ENCODE data around the gene GLDN. TPM values are rescaled to one million over a fixed set of nuclear protein-coding genes. Genes with fewer than 3 reads are reported as not detected.

The GLDN gene
- under 1 TPM in 1 of 5 donors, not detected in 4; 0.18 TPM for total RNA-seq
- total RNA-seq (2013): not detected
- 0 to 0.08 (median 0) reads per million in 29 experiments for total RNA-seq

DNA sequence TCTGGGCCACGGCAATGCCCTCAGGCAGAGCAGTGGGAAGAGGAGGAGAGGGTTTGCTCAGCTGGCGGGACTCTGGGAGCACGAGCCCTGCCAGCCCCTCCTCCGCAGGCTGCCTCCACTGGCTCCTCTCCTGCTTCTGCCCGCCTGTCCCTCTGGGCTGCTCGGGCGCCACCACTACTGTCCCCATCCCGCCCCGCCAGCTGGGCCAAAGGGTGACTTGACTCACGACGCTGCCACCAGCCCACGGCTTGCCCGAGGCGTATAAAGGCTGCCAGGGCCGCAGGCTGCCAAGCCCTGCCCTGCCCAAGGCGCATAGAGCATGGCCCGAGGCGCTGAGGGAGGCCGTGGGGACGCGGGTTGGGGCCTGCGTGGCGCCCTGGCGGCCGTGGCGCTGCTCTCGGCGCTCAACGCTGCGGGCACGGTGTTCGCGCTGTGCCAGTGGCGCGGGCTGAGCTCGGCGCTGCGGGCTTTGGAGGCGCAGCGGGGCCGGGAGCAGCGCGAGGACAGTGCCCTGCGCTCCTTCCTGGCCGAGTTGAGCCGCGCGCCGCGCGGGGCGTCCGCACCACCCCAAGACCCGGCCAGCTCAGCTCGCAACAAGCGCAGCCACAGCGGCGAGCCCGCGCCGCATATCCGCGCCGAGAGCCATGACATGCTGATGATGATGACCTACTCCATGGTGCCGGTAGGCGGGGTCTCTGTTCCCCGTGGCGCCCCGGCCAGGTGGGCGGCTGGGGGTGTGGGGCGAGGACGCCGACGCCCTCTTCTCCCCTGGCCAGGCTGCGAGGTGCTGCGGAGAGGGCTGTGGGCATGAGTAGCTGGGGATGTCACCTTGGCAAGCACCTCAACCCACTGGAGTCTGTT, at the start of gene GLDN:
TSS of gene GLDN (plus strand) at position 290 of the 861 bp plus-strand sequence. CDS start at position 320, 30 bp downstream.
- Mint-ChIP-seq H3K4me1 (no peaks in the 10 kb centered on the region), H3K36me3 (no peaks in the 10 kb centered on the region), H3K4me3 (no peak within 1 kb of the TSS), H3K27ac (no peak within 1 kb of the TSS), H3K27me3 (peaks cover 19 to 29% of the 10 kb centered on the region in 2 donors), H3K9me3 (no peaks in the 10 kb centered on the region)
- ATAC-seq (replicated peaks in 1 of 4): no peak
- POLR2A ChIA-PET: no interaction called here
- H3K27me3 ChIP-seq (replicated peaks in 1 of 2; ENCODE audit: control insufficient read depth in 2 of 2, extremely low read depth in 1 of 2, insufficient read depth in 2 of 2, low read length in 1 of 2): peaks cover 3 to 19% of the 10 kb centered on the region in 2 experiments
- no peak within 1 kb of the TSS for H3K4me3 ChIP-seq (ENCODE audit: control insufficient read depth in 1 of 2, extremely low read depth in 1 of 2, low read length in 1 of 2)
- no peak within 1 kb of the TSS for H3K27ac ChIP-seq (ENCODE audit: low read length)
- H3K9me3 ChIP-seq: no peaks in the 10 kb centered on the region
- CTCF ChIA-PET: no interaction called here
- no peak for DNase-seq
- no peaks in the 10 kb centered on the region for H3K4me1 ChIP-seq (ENCODE audit: control insufficient read depth in 1 of 2, extremely low read depth in 1 of 2, insufficient read depth in 2 of 2, low read length in 2 of 2)
- WGBS (ENCODE audit: insufficient coverage): 12% methylated on average over 71 of the region's 76 CpGs
- no peaks in the 10 kb centered on the region for H3K36me3 ChIP-seq (ENCODE audit: control insufficient read depth in 2 of 2, extremely low read depth in 1 of 2, insufficient read depth in 1 of 2, low read length in 1 of 2)

DNA sequence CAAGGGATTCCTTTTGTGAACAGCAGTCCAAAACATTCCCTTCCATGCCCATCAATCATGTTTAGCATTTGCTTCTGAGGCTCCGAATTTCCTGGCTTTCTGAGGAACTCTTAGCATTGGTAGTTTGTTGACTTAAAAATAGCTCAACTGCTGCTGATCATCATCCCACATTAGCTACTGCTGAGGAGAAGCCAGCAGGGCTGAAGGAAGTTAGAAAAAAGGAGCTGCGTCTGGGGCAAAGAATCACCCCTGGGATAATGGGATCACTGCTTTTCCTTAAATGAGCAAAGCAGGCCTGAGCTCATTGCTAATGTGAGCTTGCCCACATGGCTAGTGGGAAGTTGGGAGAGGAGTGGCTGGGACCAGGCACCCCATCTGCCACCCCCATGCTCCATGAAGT, 42.8 kb upstream of the GLDN start:
- H3K9me3 ChIP-seq: no peaks in the 10 kb centered on the region
- H3K4me3 ChIP-seq (ENCODE audit: control insufficient read depth in 1 of 2, extremely low read depth in 1 of 2, low read length in 1 of 2): no peak overlapping the region
- ChIA-PET POLR2A (no interaction called here), CTCF (no interaction called here)
- Mint-ChIP-seq H3K27me3 (peaks cover 3 to 15% of the 10 kb centered on the region in 2 donors), H3K4me3 (no peak overlapping the region), H3K9me3 (no peaks in the 10 kb centered on the region), H3K36me3 (no peaks in the 10 kb centered on the region), H3K4me1 (no peaks in the 10 kb centered on the region), H3K27ac (no peak overlapping the region)
- ATAC-seq (replicated peaks in 1 of 4) (no peak), DNase-seq (no peak)
- H3K4me1 ChIP-seq (ENCODE audit: control insufficient read depth in 1 of 2, extremely low read depth in 1 of 2, insufficient read depth in 2 of 2, low read length in 2 of 2): no peaks in the 10 kb centered on the region
- peaks cover 0 to 4% of the 10 kb centered on the region in 2 experiments for H3K27me3 ChIP-seq (replicated peaks in 1 of 2; ENCODE audit: control insufficient read depth in 2 of 2, extremely low read depth in 1 of 2, insufficient read depth in 2 of 2, low read length in 1 of 2)
- H3K36me3 ChIP-seq (ENCODE audit: control insufficient read depth in 2 of 2, extremely low read depth in 1 of 2, insufficient read depth in 1 of 2, low read length in 1 of 2): no peaks in the 10 kb centered on the region
- 100% methylated on average over 1 of the region's 2 CpGs for WGBS (ENCODE audit: insufficient coverage)
- no peak overlapping the region for H3K27ac ChIP-seq (ENCODE audit: low read length)

DNA sequence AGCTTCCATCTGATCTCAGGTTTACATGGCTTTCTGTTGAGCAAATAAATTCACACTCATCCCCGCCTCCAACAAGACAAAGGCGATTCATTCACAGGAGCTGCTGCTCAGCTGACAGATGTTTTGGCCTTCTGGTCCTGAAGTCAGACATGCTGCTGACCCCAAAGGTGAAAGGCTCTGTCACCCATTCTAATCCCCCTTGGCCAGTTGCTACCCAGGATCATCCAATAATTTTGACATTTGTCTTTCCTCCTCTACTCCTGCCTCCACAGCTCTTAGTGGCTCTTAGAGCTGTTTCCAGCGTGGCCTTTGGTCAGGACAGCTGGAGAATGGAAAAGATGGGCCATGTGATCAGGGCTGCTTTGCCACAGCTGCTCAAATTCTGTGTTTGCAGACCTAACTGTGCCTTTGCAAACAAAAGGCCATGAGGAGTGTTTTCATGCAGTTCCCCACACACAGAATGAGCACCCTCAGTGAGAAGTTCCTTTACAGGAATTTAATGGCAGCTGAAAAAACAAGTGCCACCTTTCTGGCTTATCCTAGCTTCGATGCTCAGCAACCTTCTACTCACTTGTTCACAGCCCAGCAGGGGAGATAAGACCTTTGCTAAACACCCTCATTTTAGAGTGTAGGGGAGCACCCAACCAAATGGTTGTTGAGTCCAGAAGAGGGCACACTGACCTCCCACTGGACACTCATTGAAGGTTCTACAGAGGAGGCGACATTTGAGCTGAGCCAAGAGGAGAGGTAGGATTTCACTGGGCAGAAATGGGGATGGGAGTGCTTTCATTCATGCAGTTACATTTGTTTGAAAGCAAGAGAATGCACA, 42.1 kb upstream of the GLDN start:
- Histone ChIP-seq H3K4me1 (ENCODE audit: control insufficient read depth in 1 of 2, extremely low read depth in 1 of 2, insufficient read depth in 2 of 2, low read length in 2 of 2) (no peaks in the 10 kb centered on the region), H3K27ac (ENCODE audit: low read length) (no peak overlapping the region), H3K27me3 (replicated peaks in 1 of 2; ENCODE audit: control insufficient read depth in 2 of 2, extremely low read depth in 1 of 2, insufficient read depth in 2 of 2, low read length in 1 of 2) (peaks cover 0 to 4% of the 10 kb centered on the region in 2 experiments), H3K9me3 (no peaks in the 10 kb centered on the region), H3K4me3 (ENCODE audit: control insufficient read depth in 1 of 2, extremely low read depth in 1 of 2, low read length in 1 of 2) (no peak overlapping the region), H3K36me3 (ENCODE audit: control insufficient read depth in 2 of 2, extremely low read depth in 1 of 2, insufficient read depth in 1 of 2, low read length in 1 of 2) (no peaks in the 10 kb centered on the region)
- Mint-ChIP-seq H3K36me3 (no peaks in the 10 kb centered on the region), H3K4me1 (no peaks in the 10 kb centered on the region), H3K4me3 (no peak overlapping the region), H3K27ac (no peak overlapping the region), H3K9me3 (no peaks in the 10 kb centered on the region), H3K27me3 (peaks cover 3 to 15% of the 10 kb centered on the region in 2 donors)
- DNase-seq (no peak), ATAC-seq (replicated peaks in 1 of 4) (no peak)
- ChIA-PET CTCF (no interaction called here), POLR2A (no interaction called here)
- WGBS (ENCODE audit: insufficient coverage): 87% methylated on average over 3 of the region's 5 CpGs

DNA sequence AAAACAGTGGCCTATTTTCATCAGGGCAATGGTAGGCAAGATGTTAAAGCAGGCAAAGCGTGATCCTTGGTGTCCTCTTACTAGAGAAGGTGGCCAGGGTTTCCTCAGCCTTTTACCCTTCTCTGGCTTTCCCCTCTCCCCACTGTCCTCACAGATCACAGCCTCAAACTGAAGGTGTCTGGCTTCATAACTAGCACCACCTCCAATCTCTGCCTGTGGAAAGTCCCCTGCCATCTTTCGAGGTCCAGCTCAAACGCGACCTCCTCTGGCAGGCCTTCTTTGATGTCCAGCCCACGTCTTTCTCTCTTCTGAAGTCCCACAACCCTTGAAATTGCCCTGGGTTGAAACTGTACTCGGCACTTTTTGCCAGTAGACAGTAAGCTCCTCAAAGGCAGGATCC, 39.0 kb upstream of the GLDN start:
- Histone ChIP-seq H3K9me3 (no peaks in the 10 kb centered on the region), H3K4me1 (ENCODE audit: control insufficient read depth in 1 of 2, extremely low read depth in 1 of 2, insufficient read depth in 2 of 2, low read length in 2 of 2) (no peaks in the 10 kb centered on the region), H3K36me3 (ENCODE audit: control insufficient read depth in 2 of 2, extremely low read depth in 1 of 2, insufficient read depth in 1 of 2, low read length in 1 of 2) (no peaks in the 10 kb centered on the region), H3K27me3 (replicated peaks in 1 of 2; ENCODE audit: control insufficient read depth in 2 of 2, extremely low read depth in 1 of 2, insufficient read depth in 2 of 2, low read length in 1 of 2) (peaks cover 0 to 4% of the 10 kb centered on the region in 2 experiments), H3K27ac (ENCODE audit: low read length) (no peak overlapping the region), H3K4me3 (ENCODE audit: control insufficient read depth in 1 of 2, extremely low read depth in 1 of 2, low read length in 1 of 2) (no peak overlapping the region)
- WGBS (ENCODE audit: insufficient coverage): 48% methylated on average over 6 of the region's 6 CpGs
- H3K4me3 Mint-ChIP-seq: no peak overlapping the region
- no peak overlapping the region for H3K27ac Mint-ChIP-seq
- CTCF ChIA-PET: no interaction called here
- peaks cover 5 to 6% of the 10 kb centered on the region in 2 donors for H3K27me3 Mint-ChIP-seq
- H3K9me3 Mint-ChIP-seq: no peaks in the 10 kb centered on the region
- no peak for ATAC-seq (replicated peaks in 1 of 4)
- no peaks in the 10 kb centered on the region for H3K36me3 Mint-ChIP-seq
- no peaks in the 10 kb centered on the region for H3K4me1 Mint-ChIP-seq
- POLR2A ChIA-PET: no interaction called here
- DNase-seq: no peak

DNA sequence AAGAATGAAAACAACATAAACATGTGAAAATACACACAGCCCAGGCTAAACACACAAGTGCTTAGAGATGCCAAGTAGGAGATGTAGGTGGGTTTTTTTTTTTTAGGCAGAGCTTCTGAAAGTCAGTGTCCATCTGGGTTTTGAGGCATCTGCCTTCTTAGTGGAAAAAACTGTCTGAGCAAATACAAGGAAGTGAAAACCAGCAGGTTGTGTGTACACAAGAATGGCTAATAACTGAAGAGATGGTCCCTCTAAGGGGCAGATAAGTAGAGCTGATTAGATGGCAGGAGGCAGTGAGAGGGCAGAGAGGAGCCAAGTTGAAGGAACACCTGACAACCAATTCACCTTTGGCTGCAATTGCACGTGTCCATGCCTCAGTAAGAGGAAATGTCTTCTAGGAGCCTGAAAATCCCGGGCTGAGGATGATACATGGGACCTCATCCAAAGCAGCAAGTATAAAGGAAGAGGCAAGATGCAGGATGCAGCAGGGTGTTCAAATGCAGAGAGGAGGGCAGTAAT, 37.9 kb upstream of the GLDN start:
- H3K36me3 ChIP-seq (ENCODE audit: control insufficient read depth in 2 of 2, extremely low read depth in 1 of 2, insufficient read depth in 1 of 2, low read length in 1 of 2): no peaks in the 10 kb centered on the region
- CTCF ChIA-PET: no interaction called here
- no peaks in the 10 kb centered on the region for H3K36me3 Mint-ChIP-seq

DNA sequence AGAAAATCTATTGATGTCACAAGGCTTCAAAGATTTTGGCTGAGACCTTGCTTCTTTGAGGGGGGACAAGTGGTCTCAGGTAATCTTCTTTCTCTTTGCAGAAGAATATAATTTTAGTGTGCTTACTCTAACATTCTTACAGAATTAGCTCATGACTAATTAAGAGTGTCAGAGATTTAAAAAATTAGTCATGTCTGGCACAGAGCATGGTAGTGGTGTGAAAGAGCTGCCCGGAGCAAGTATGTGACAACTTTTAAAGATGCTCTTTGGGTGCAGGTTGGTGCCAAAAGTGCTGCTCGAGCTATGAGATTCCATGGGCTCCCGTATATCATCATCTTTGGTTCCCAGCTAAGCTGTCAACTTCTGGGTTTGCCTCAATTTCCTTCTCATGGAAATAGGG, 34.1 kb upstream of the GLDN start:
- no peaks in the 10 kb centered on the region for H3K4me1 ChIP-seq (ENCODE audit: control insufficient read depth in 1 of 2, extremely low read depth in 1 of 2, insufficient read depth in 2 of 2, low read length in 2 of 2)
- H3K36me3 ChIP-seq (ENCODE audit: control insufficient read depth in 2 of 2, extremely low read depth in 1 of 2, insufficient read depth in 1 of 2, low read length in 1 of 2): no peaks in the 10 kb centered on the region
- ATAC-seq (replicated peaks in 1 of 4): no peak
- Mint-ChIP-seq H3K9me3 (no peaks in the 10 kb centered on the region), H3K36me3 (no peaks in the 10 kb centered on the region), H3K4me3 (no peak overlapping the region), H3K4me1 (no peaks in the 10 kb centered on the region), H3K27me3 (peaks cover 0 to 7% of the 10 kb centered on the region in 2 donors), H3K27ac (no peak overlapping the region)
- 63% methylated on average over 3 of the region's 3 CpGs for WGBS (ENCODE audit: insufficient coverage)
- CTCF ChIA-PET: no interaction called here
- no peak overlapping the region for H3K27ac ChIP-seq (ENCODE audit: low read length)
- POLR2A ChIA-PET: no interaction called here
- H3K4me3 ChIP-seq (ENCODE audit: control insufficient read depth in 1 of 2, extremely low read depth in 1 of 2, low read length in 1 of 2): no peak overlapping the region
- no peaks in the 10 kb centered on the region for H3K27me3 ChIP-seq (replicated peaks in 1 of 2; ENCODE audit: control insufficient read depth in 2 of 2, extremely low read depth in 1 of 2, insufficient read depth in 2 of 2, low read length in 1 of 2)
- no peaks in the 10 kb centered on the region for H3K9me3 ChIP-seq
- no peak for DNase-seq

More for the DNA sequence above, 37.9 kb upstream of the GLDN start:
- Mint-ChIP-seq H3K4me1 (no peaks in the 10 kb centered on the region), H3K4me3 (no peak overlapping the region), H3K9me3 (no peaks in the 10 kb centered on the region), H3K27me3 (peaks cover 4 to 7% of the 10 kb centered on the region in 2 donors), H3K27ac (no peak overlapping the region)
- DNase-seq (no peak), ATAC-seq (replicated peaks in 1 of 4) (no peak)
- H3K9me3 ChIP-seq: no peaks in the 10 kb centered on the region
- no peak overlapping the region for H3K4me3 ChIP-seq (ENCODE audit: control insufficient read depth in 1 of 2, extremely low read depth in 1 of 2, low read length in 1 of 2)
- H3K4me1 ChIP-seq (ENCODE audit: control insufficient read depth in 1 of 2, extremely low read depth in 1 of 2, insufficient read depth in 2 of 2, low read length in 2 of 2): no peaks in the 10 kb centered on the region
- H3K27me3 ChIP-seq (replicated peaks in 1 of 2; ENCODE audit: control insufficient read depth in 2 of 2, extremely low read depth in 1 of 2, insufficient read depth in 2 of 2, low read length in 1 of 2): peaks cover 0 to 4% of the 10 kb centered on the region in 2 experiments
- 37% methylated on average over 2 of the region's 2 CpGs for WGBS (ENCODE audit: insufficient coverage)
- no peak overlapping the region for H3K27ac ChIP-seq (ENCODE audit: low read length)
- POLR2A ChIA-PET: no interaction called here
